Glomerular endothelial cell (primary cell): ENCODE measurements around the gene ZNF160. TPM values are rescaled to one million over a fixed set of nuclear protein-coding genes. Genes with fewer than 3 reads are reported as not detected.

Experiments
- DNase-seq: peaks from one replicate; pipeline ENCODE4 v3.0.0-alpha.2; 2011; ENCODE audit warnings: low read depth, low spot score; ENCODE audit errors: extremely low read depth
- total RNA-seq: library from RNA; depleted of rRNA; stranded (reverse); fragments of >200 nt; gene quantifications from 2 replicates; pipeline ENCODE4 v1.2.3, GENCODE V29; 2015

ZNF160 gene
- total RNA-seq, 1 donor from 2014 or later, result 30.2 TPM

GRCh38 chr19:53094754-53095575 is 8.3 kb downstream of the ZNF160 start:
- DNase-seq, result no peak

DNA sequence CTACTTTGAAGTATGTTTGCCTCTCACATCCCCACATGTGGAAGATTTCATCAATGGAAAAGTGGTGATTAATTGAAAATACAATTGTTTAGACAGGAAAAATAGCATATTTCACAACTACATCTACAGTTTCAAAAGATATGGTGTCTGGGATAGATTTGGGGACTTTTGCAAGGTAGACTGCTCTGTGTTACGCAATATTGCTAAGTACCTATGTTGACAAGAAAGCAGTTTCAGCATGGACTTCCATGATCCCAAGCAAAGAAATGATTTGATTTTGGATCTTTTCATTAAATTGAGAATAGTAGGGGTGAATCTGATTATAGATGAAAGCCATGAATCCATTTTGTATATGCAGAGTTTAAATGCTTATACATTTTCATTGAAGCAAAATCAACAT is 10.5 kb downstream of the ZNF160 start:
- no peak for DNase-seq

DNA sequence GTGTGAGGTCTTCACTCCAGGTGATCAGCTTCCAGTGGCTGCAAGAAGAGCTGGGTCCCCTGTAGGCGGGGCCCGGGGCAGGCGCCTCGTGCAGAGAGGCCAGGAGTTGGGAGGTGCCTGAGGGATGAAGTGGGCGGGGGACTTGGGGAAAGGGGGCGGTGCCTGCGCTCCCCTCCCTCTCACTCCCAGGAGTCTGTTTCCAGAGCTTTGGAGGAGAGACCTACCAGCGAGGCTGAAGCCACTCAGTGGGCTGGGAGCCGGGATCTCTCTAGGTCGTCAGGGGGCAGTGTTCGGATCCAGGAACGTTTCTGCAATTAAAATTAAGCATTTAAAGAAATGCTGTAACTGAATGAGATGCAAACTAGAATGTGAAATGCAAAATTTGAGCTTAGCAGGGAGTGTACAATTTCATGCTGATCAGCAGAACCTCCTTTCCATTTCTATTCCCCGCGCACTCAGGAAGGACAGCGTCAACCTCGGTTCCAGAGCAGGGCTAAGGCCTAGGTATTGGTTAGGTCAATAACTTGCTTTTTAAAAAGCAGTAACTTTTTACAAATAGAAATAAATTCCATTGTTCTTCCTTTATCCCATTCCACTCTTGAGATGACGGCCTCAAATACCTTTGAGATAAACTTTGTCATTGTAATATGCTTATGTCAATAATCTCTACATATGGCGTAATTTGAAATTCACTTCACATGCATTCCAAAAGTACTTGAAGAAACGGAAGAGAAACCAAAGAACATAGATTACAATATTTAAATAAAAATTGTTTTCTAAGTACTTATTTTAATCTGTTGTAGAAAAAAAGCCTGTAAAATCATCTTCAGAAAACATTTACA is 11.6 kb downstream of the ZNF160 start:
- DNase-seq, result no peak

GRCh38 chr19:53088091-53088490 is 15.1 kb downstream of the ZNF160 start:
- no peak for DNase-seq

DNA sequence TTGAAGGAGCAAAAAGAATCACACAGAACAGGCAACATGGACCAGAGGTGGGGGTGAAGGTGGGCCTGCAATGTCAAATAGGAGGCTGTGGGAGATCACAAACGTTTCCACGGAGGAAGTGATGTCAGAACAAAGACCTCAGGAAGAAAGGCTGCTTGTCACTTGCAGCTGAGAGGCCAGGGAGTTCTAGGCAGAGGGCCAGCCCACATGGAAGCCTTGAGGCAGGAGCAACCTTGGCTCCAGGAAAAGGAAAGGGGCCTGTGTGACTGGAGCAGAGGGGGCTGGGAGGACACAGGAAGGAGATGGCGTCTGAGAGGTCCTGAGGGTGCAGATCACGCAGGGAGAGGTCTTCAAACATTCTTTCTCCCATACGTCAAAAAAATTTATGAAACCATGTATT is 16.3 kb downstream of the ZNF160 start:
- peak; percentile 51 for DNase-seq

GRCh38 chr19:53085496-53085895 is 17.7 kb downstream of the ZNF160 start:
- DNase-seq, result no peak

- no peak for DNase-seq
These were observed 20.3 kb downstream of the ZNF160 start for GRCh38 chr19:53082929-53083328.

DNA sequence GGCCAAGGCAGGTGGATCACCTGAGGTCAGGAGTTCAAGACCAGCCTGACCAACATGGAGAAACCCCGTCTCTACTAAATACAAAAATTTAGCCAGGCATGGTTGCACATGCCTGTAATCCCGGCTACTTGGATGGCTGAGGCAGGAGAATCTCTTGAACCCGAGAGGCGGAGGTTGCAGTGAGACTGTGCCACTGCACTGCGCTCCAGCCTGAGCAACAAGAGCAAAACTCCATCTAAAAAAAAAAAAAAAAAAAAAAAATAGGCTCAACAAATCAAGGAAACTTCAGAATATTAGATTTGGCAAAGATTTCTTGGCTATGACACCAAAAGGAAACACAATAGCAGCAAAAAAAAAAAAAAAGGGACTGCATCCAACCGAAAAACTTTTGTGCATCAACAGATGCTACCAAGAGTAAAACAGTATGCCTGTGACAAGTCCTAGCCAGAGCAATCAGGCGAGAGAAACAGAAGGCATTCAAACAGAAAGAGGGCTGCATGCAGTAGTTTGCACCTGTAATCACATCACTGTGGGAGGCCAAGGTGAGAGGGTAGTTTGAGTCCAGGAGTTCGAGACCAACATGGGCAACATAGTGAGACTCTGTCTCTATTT is 23.8 kb downstream of the ZNF160 start:
- no peak for DNase-seq

- DNase-seq, result no peak
These were observed 24.6 kb downstream of the ZNF160 start for GRCh38 chr19:53078668-53079067.

DNA sequence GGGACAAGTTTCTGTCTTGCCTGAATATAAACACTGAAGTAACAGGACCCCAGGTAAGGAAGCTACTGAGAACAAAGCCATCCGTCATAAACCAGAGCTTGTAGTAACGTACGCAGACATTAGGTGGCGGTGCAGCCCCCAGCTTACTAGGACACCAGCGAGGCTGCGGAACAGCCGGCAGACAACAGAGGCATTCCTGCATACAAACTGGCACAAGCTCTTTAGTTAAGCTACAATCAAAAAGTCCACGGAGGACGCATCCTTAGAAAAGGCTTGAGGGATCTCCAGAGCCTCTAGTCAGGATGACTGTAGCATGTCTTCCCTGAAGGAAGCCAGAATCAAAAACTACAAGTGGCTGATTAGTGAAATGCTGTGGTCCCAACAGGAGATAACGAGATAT is 26.2 kb downstream of the ZNF160 start:
- peak; percentile 31 for DNase-seq

- DNase-seq, result no peak
These were observed 34.4 kb downstream of the ZNF160 start for GRCh38 chr19:53068834-53069233.

DNA sequence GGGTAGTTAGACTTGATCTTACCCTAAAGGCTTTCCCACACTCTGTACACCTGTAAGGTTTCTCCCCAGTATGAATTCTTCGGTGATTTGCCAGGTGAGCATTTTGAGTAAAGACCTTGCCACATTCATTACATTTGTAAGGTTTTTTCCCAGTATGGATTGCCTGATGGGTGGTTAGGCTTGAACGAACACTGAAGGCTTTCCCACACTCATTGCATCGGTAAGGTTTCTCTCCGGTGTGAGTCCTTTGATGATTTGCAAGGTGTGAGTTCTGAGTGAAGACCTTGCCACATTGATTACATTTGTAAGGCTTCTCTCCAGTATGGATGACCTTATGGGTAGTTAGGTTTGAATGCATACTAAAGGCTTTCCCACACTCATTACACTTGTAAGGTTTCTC is 35.0 kb downstream of the ZNF160 start:
- DNase-seq, result no peak

DNA sequence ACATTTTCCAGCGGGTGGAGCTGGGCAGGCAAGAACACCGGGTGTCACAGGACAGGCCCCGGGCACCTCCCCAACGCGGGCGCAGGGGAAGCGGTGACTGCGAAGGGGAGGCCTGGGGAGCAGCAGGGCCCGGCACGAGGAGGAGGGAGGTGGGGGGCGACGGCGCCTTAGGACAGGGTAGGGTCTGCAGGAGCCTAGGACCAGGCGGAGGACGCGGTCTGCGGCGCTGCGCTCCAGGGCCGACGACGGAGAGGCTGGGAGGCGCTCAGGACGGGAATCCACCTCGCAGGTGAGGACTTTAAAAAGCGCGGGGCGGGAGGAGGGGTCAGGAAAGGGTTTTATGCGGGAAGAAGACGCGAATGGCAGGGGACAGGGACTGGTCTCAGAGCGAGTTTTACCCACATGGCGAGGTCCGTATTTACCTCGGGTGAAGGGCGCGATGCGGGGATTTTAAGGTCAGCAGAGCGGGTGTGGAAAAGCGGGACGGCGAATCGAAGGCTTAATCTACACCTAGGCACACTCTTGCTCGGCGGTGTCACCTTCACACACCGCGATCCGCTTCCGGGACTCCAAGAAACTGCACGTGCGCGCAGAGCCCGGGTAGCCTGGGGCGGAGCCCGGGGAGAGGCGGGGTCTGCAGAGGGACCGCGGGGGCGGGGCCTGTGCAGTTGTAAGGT is 45.2 kb downstream of the ZNF160 start:
- DNase-seq, result no peak

DNA sequence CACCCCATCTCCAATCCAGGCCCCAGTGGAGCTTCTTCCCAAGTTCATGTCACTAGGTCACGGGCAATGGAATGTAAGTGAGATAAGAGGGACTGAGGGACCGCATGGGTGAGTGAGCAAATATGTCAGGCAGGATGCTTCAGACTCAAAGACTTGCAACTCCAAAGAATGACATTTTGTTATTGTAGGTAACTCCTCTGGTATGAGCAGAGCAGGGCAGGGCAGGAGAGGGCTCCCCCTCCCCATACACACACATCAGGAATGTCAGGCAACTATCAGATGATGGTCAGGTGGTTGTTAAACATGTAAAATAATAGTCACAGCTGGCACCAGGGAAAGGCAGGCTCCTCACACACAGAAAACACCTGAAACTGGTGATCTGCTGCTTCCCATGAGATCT is 48.1 kb downstream of the ZNF160 start:
- no peak for DNase-seq

GRCh38 chr19:53047379-53047778 is 55.8 kb downstream of the ZNF160 start:
- no peak for DNase-seq

GRCh38 chr19:53045536-53045935 is 57.7 kb downstream of the ZNF160 start:
- no peak for DNase-seq

DNA sequence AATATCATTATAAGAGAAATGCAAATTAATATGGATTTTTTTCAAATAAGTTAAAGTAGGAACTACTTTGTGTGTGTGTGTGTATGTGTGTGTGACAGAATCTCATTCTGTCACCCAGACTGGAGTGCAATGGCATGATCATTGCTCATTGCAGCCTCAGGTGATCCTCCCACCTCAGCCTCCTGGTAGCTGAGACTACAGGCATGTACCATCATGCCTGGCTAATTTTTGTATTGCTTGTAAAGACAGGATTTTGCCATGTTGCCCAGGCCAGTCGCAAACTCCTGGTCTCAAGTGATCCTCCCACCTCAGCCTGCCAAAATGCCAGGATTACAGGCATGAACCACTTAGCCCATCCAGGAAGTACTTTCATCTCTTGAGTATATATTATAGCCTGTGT is 61.9 kb downstream of the ZNF160 start:
- no peak for DNase-seq

GRCh38 chr19:53037101-53038097 is 65.8 kb downstream of the ZNF160 start:
- DNase-seq, result peak; percentile 18

- DNase-seq, result no peak
These were observed 68.1 kb downstream of the ZNF160 start for GRCh38 chr19:53034948-53035675.
